HEK293T (cell line): ENCODE results near the gene GALNT15.

Source experiments
- CTCF ChIA-PET: fragments of 350-600 bp; formaldehyde crosslinking; extraction: SDS; loops from one replicate; lab custom pipeline; 2021; ENCODE audit warnings: antibody characterized with exemption, inconsistent platforms; lab: Yijun Ruan, JAX
- POLR2A ChIA-PET: fragments of 350-600 bp; formaldehyde crosslinking; extraction: SDS; loops from one replicate; lab custom pipeline; 2020; ENCODE audit warnings: antibody characterized with exemption, inconsistent platforms; lab: Yijun Ruan, JAX
- DNase-seq: peaks from one replicate; pipeline ENCODE4 v3.0.0; 2012; ENCODE audit warnings: mixed read lengths; ENCODE audit errors: extremely low spot score
- ARNT ChIP-seq: fragments of 450-650 bp; IDR thresholded peaks from 2 replicates; pipeline ENCODE4 v1.6.1; 2017; ENCODE audit warnings: mild to moderate bottlenecking
- BHLHE40 ChIP-seq: fragments of 450-650 bp; IDR thresholded peaks from 2 replicates; pipeline ENCODE4 v1.6.1; 2016; ENCODE audit warnings: mild to moderate bottlenecking, moderate library complexity, borderline replicate concordance
- CTBP1 ChIP-seq: fragments of 450-650 bp; IDR thresholded peaks from 2 replicates; pipeline ENCODE4 v1.6.1; 2016; ENCODE audit warnings: borderline replicate concordance
- ELF4 ChIP-seq: fragments of 450-650 bp; IDR thresholded peaks from 2 replicates; pipeline ENCODE4 v1.6.1; 2017; ENCODE audit warnings: antibody characterized with exemption
- FOXA1 ChIP-seq: fragments of 450-650 bp; IDR thresholded peaks from 2 replicates; pipeline ENCODE4 v1.6.1; 2016; ENCODE audit warnings: mild to moderate bottlenecking
- FOXK2 ChIP-seq: fragments of 450-650 bp; IDR thresholded peaks from 2 replicates; pipeline ENCODE4 v1.6.1; 2016; ENCODE audit warnings: mild to moderate bottlenecking
- FOXM1 ChIP-seq: fragments of 450-650 bp; IDR thresholded peaks from 2 replicates; pipeline ENCODE4 v1.6.1; 2017; ENCODE audit warnings: mild to moderate bottlenecking, borderline replicate concordance
- HDGF ChIP-seq: fragments of 450-650 bp; IDR thresholded peaks from 2 replicates; pipeline ENCODE4 v1.6.1; 2017; ENCODE audit warnings: antibody characterized with exemption, borderline replicate concordance
- L3MBTL2 ChIP-seq: fragments of 450-650 bp; conservative IDR thresholded peaks from 2 replicates; pipeline ENCODE4 v1.6.1; 2016; ENCODE audit warnings: mild to moderate bottlenecking
- LEF1 ChIP-seq: fragments of 450-650 bp; IDR thresholded peaks from 2 replicates; pipeline ENCODE4 v1.6.1; 2017; ENCODE audit warnings: mild to moderate bottlenecking, borderline replicate concordance
- NFRKB ChIP-seq: fragments of 450-650 bp; IDR thresholded peaks from 2 replicates; pipeline ENCODE4 v1.6.1; 2016; ENCODE audit warnings: mild to moderate bottlenecking, moderate library complexity
- SP1 ChIP-seq: fragments of 450-650 bp; IDR thresholded peaks from 2 replicates; pipeline ENCODE4 v1.6.1; 2017
- SUZ12 ChIP-seq: fragments of 450-650 bp; IDR thresholded peaks from 2 replicates; pipeline ENCODE4 v1.6.1; 2016; ENCODE audit warnings: mild to moderate bottlenecking
- TARDBP ChIP-seq: fragments of 450-650 bp; IDR thresholded peaks from 2 replicates; pipeline ENCODE4 v1.6.1; 2016
- ZNF384 ChIP-seq: fragments of 450-650 bp; IDR thresholded peaks from 2 replicates; pipeline ENCODE4 v1.6.1; 2016
- TF ChIP-seq, protein P1 (sequence below): fragments of 450-650 bp; IDR thresholded peaks from 2 replicates; pipeline ENCODE4 v1.6.1; 2016

Gene GALNT15

DNA sequence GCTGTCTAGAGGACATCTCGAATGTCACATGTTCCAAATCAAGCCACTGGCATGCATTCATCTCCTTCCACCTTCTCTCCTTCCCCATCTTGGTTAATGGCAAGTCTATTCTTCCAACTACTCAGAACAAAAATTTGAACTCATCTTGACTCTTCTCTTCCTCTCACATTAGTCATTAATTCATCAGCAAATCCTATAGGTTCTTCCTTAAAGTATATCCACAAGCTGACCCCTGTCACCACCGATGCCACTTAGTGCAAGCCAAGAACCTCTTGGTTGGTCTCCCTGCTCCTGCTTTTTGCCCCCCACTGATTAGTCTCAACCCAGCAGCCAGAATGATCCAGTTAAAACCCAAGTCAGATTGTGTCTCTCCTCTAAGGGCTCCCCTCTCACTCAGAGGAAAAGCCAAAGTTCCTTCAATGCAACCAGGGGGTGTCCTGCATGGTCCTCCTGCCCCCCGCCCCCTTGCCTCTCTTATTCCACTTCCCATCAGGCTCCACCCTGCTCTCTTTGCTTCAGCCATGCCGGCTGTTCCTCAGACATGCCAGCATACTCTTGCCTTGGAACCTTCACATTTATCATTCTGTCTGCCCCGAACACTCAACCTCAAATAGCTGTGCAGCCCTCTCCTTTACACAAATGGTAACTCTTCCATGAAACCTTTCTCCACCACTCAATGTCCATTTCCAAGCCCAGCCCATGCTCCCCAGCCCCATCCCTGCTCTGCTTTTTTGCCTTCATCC, 1.0 kb upstream of the GALNT15 start:
- TF ChIP-seq FOXA1 (no peak), NFRKB (no peak), L3MBTL2 (no peak), FOXM1 (no peak), ARNT (no peak), ELF4 (no peak)
- DNase-seq: no peak
- CTCF ChIA-PET: interaction anchor here (1.6 kb wide), 1 partner anchor 113 kb away, joined by 4 read pairs; no protein-coding TSS in a partner anchor
- POLR2A ChIA-PET: no interaction called here

DNA sequence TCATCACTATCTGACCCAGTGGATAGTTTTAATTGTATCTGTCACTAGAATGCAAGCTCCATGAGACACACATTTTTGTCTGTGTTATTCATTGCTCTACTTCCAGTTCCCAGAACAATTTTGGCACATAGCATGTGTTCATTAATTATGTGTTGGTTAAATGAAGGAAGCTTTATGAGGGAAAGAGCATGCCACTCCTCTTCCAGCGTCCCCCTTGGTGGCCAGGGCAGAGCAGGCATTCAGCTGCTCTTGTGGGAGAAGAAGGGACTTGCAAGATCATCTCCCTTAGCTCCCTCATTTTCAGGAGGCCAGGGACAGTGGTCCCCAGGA, 489 bp upstream of the GALNT15 start:
- CTCF ChIA-PET: interaction anchor here (1.6 kb wide), 1 partner anchor 114 kb away, joined by 4 read pairs; no protein-coding TSS in a partner anchor
- POLR2A ChIA-PET: no interaction called here
- no peak for DNase-seq

DNA sequence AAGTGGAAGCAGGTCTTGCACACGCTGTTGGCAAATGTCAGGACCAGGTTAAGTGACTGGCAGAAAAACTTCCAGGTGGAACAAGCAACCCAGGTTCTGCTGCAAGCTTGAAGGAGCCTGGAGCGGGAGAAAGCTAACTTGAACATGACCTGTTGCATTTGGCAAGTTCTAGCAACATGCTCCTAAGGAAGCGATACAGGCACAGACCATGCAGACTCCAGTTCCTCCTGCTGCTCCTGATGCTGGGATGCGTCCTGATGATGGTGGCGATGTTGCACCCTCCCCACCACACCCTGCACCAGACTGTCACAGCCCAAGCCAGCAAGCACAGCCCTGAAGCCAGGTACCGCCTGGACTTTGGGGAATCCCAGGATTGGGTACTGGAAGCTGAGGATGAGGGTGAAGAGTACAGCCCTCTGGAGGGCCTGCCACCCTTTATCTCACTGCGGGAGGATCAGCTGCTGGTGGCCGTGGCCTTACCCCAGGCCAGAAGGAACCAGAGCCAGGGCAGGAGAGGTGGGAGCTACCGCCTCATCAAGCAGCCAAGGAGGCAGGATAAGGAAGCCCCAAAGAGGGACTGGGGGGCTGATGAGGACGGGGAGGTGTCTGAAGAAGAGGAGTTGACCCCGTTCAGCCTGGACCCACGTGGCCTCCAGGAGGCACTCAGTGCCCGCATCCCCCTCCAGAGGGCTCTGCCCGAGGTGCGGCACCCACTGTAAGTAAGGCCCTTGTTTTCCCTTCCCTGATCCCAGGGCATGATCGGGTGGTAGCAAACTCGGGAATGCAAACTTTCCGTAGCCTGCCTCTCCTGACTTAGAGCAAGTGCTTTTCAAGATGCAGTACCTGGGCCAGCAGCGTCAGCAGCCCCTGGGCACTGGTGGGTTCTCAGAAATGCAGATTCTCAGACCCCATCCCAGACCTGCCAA, 759 bp downstream of the GALNT15 start:
- TF ChIP-seq FOXK2 (no peak), TARDBP (no peak), BHLHE40 (no peak), ZNF384 (no peak), ARNT (no peak), SUZ12 (no peak), NFRKB (no peak), CTBP1 (no peak), ELF4 (no peak)
- TF ChIP-seq, protein P1, sequence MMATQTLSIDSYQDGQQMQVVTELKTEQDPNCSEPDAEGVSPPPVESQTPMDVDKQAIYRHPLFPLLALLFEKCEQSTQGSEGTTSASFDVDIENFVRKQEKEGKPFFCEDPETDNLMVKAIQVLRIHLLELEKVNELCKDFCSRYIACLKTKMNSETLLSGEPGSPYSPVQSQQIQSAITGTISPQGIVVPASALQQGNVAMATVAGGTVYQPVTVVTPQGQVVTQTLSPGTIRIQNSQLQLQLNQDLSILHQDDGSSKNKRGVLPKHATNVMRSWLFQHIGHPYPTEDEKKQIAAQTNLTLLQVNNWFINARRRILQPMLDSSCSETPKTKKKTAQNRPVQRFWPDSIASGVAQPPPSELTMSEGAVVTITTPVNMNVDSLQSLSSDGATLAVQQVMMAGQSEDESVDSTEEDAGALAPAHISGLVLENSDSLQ: no peak
- ChIA-PET POLR2A (no interaction called here), CTCF (interaction anchor here (1.6 kb wide), 1 partner anchor 115 kb away, joined by 4 read pairs; no protein-coding TSS in a partner anchor)
- DNase-seq: no peak

More for the DNA sequence above, 489 bp upstream of the GALNT15 start:
- no peak for TF ChIP-seq SUZ12
- TF ChIP-seq, protein P1: no peak
- no peak for TF ChIP-seq FOXK2
- TF ChIP-seq ZNF384: no peak
- no peak for TF ChIP-seq ARNT
- TF ChIP-seq L3MBTL2: no peak
- TF ChIP-seq NFRKB: no peak
- TF ChIP-seq TARDBP: no peak
- TF ChIP-seq SP1: no peak
- no peak for TF ChIP-seq LEF1

DNA sequence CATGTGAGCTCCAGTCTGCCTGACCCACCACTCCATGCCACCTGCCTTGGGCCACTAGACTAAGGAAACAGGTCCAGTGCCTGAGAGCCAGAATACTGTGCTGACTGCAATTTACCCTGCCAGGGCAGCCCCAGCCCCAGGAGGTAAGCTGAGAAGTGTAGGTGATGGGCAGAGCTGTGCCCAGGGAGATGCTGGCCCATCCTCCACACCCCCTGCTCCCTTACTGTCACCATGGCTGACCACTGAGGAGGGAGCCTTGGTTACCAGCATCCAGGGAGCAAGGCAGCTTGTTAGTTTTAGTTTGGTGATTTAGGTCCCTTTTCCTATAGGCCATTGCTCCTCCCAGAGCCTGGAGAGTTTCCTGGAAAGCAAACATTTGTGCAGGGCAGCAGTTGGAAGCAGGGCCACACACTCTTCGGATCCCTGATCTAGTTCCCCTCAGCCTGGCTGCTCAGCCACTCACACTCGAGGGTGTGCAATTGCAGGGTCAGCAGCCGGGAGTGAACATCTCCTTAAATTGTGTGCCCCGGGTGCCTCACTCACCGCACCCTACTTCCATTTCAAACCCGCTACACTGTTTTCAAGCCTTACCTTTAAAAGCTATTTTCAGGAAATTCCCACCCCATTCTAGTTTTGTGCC, 2.0 kb downstream of the GALNT15 start:
- no peak for TF ChIP-seq SP1
- TF ChIP-seq, protein P1: no peak
- no peak for TF ChIP-seq HDGF
- no peak for TF ChIP-seq ELF4
- TF ChIP-seq ZNF384: no peak
- TF ChIP-seq ARNT: no peak
- TF ChIP-seq LEF1: no peak
- TF ChIP-seq FOXA1: no peak
- no peak for TF ChIP-seq BHLHE40
- TF ChIP-seq CTBP1: no peak
- no peak for TF ChIP-seq NFRKB
- CTCF ChIA-PET: no interaction called here
- POLR2A ChIA-PET: no interaction called here
- no peak for DNase-seq

DNA sequence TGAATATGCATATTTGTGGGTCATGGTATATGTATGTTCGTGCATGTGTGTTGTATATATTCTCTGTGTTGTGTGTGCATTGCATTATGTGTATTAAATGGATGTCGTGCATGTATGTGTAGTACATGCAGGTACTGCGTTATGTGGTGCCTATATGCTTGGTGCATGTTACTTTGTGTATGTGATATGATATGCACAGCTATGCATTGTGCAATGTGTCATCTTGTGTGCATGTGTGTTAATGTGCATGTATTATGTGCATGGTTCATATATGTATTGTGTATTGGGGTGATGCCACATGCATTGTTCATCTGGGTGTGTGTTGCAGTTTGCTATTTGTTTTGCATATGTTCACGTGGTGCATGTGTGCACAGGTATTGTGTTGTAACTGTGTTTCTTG, 2.9 kb downstream of the GALNT15 start:
- POLR2A ChIA-PET: no interaction called here
- CTCF ChIA-PET: no interaction called here
- no peak for DNase-seq

More for the DNA sequence above, 2.9 kb downstream of the GALNT15 start:
- TF ChIP-seq LEF1 (no peak), SUZ12 (no peak), CTBP1 (no peak), L3MBTL2 (no peak), SP1 (no peak), FOXA1 (no peak), NFRKB (no peak), BHLHE40 (no peak), ZNF384 (no peak), ELF4 (no peak), FOXM1 (no peak), TARDBP (no peak), ARNT (no peak), HDGF (no peak)
- TF ChIP-seq, protein P1: no peak
